HG03457 (cell line): ENCODE results near the gene TAS2R13.

ENCODE experiments used
- ATAC-seq: cut with Tn5 transposase; IDR thresholded peaks from one replicate; pipeline ENCODE4 v1.9.1; 2021; ENCODE audit warnings: moderate number of reproducible peaks; ENCODE audit not compliant: unreplicated experiment

Gene TAS2R13

DNA sequence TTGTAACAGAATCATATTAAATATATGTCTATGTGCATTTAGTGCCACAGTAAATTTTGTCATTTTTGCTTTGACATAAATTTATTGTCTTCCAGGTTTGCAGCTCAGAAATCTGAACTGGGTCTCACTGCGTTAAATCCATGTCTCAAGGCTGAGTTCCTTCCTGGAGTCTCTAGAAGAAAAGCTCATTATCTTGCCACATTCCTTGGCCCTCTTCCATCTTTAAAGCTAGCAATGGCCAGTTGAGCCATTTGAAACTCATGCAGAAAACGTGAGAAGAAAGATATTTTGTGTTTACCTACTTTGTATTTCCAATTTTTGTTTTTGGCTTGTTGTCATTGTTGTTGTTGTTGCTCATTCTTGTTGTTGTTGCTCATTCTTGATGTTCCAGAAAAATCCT lies 36.0 kb downstream of the TAS2R13 start:
- ATAC-seq, result no peak

DNA sequence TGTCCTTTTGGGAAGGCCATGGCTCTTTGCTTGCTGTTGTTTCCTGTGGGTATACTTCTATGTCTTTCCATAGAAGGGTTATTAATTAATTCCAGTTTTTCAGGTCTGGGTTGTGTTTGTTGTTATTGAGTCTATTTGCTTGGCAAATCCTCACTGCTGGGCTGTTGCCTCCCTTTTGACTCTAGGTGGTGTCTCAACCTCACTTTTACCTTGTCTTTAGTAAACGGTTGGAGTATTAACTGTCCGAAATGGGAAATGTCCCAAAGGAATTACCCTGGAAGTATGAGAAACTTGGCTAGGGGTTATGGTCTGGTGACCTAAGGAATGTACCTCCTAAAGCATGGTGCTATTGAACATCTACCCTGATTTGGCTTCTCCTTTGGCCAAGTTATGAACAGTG lies 42.0 kb downstream of the TAS2R13 start:
- ATAC-seq, result no peak

- no peak for ATAC-seq
These were observed 45.7 kb downstream of the TAS2R13 start for GRCh38 chr12:10863512-10864218.

- ATAC-seq, result no peak
These were observed 48.0 kb downstream of the TAS2R13 start for GRCh38 chr12:10861366-10861765.
